ENCODE measurements around the gene PARP1.

- no peak for TF ChIP-seq CTCF (IDR thresholded peaks at IDR 0.05)
- TF ChIP-seq PREB (CRISPR knock-in tag; IDR thresholded peaks at IDR 0.05; ENCODE audit: borderline replicate concordance), result no peak
- no peak for TF ChIP-seq USF2 (CRISPR knock-in tag; IDR thresholded peaks at IDR 0.05)
- no peak for TF ChIP-seq E2F5 (CRISPR knock-in tag; IDR thresholded peaks at IDR 0.05)
- TF ChIP-seq ATF3 (CRISPR knock-in tag; conservative IDR thresholded peaks at IDR 0.05), result no peak
- TF ChIP-seq CREM (CRISPR knock-in tag; IDR thresholded peaks at IDR 0.05), result no peak
- TF ChIP-seq ZNF396 (CRISPR knock-in tag; IDR thresholded peaks at IDR 0.05; ENCODE audit: borderline replicate concordance), result no peak
Observed at GRCh38 chr1:226422478-226422877, 14.6 kb upstream of the PARP1 start.

Measured in WTC11 (cell line).